Globus pallidus (tissue), 1 donor: ENCODE data around the gene TRAPPC10.
"Not testable (repeated sequence)": the region's sequence is repeated elsewhere in the genome, so short reads cannot be mapped to it uniquely, and the experiment has no call there.

Experiments
- DNase-seq: peaks from one replicate; pipeline ENCODE4 v3.0.0-alpha.2; 2015; ENCODE audit warnings: low spot score

TRAPPC10 gene

DNA sequence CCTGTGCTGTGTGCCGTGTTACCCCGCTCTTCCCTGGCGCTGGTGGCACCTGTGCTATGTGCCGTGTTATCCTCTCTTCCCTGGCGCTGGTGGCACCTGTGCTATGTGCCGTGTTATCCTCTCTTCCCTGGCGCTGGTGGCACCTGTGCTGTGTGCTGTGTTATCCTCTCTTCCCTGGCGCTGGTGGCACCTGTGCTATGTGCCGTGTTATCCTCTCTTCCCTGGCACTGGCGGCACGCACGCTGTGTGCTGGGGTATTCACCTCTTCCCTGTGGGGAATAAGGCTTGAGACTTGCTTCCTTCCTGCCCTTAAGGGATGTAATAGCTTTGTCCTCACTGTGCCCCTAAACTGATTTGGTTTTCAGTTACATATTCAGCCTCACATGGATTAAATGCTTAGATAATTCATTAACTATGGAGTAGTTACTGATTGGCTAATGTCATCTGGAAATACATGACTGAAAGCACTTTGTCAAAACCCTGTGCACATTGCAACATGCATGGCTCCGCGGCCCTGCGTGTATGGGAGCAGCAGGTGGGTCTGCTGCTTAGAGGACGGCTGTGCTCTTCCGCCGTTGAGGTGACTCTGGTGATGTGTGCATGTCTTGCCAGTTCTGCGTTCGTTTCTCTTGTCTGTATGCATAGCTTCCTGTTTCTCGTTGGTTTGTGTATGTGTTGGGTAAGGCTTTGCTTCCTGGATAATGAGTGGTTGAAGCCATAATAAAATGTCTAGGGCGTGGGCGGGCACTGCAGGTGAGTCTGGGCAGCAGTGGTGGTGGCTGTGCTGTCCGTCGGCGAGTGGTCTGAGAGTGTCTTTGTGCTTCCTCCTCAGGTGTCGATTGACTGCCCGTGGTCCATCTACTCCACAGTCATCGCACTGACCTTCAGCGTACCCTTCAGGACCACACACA is 77.1 kb downstream of the TRAPPC10 start:
- DNase-seq: no peak

DNA sequence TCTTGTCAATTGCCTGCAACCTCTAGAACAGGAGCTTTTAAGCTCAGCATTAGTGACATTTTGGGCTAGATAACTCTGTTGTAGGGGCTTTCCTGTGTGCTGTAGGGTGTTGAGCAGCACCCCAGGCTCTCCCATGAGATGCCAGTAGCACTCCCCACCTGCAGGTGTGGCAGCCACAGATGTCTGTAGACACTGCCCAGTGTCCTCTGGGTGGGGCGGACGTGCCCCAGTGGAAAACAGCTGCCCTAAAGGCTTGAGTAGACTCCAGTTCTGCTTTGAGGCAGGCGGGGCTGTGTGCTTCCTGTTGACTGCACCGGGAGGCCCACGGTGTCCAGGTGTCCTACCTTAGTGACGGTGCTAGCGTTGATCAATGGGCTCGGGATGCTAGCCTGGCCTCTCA is 78.2 kb downstream of the TRAPPC10 start:
- DNase-seq: no peak

DNA sequence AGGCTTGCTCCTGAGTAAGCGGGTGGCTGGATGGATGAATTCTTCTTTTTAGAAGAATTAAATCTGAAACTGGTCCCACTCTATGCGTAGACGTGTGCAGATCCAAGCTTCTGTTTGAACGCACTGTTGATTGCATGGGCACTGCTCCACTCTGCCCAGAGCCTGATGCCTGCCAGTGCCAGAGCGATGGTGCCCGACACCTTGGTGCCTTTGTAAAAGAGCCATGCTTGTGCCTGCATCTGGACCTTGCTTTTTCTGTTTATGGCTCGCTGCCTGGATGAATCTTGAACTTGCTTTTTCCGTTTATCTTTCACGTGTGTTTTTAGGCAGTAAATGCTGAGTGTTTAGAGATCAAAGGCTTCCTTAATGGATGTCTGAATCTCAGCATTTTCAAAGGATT is 80.1 kb downstream of the TRAPPC10 start:
- DNase-seq: peak; percentile 67

DNA sequence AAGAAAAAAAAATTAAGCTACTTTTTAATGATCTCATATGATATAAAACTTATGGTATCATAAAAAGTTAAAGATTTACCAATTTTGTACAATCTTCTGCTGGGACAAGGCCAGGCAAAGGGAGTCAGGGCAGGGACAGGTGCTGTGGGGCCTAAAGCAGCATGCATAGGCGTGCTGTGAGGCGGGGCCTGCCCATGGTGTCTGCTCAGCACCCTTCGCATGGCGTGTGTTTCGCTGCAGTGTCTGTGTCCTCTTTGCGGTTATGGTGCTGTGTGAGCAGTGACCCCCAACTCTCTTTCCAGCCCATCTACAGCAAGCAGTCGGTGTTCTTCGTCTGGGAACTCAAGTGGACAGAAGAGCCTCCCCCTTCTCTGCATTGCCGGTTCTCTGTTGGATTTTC is 81.7 kb downstream of the TRAPPC10 start:
- no peak for DNase-seq

DNA sequence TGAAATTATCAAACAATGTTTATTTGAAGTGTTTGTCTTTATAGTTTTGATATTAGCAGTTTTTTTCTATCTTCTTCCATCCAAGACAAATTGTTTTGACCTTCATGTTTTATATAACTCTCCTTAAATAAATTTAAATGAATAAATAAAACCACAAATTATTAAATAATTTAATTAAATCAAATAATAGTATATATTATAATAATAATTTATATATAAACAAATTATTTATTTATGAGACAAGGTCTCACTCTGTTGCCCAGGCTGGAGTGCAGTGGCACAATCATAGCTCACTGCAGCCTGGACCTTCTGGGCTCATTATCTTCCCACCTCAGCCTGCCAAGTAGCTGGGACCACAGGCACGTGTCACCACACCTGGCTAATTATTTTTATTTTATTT is 82.7 kb downstream of the TRAPPC10 start:
- no peak for DNase-seq

DNA sequence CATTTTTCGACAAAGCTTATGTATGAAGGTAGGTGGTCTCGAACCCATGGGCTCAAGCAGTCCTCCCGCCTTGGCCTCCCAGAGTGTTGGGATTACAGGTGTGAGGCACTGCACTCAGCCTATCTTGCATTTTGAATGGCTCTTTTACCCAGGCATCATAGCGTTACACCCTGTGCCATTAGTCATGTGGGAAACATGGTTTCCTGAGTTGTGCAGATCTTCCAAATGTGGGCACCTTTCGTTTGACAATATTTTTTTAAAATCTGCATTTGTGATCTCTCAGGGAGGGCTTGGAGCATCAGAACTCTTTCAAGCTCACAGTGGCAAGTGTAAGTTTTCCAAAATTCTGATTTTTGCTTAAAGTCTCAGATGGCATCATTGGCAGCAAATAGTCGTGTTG is 86.4 kb downstream of the TRAPPC10 start:
- not testable (repeated sequence) for DNase-seq

DNA sequence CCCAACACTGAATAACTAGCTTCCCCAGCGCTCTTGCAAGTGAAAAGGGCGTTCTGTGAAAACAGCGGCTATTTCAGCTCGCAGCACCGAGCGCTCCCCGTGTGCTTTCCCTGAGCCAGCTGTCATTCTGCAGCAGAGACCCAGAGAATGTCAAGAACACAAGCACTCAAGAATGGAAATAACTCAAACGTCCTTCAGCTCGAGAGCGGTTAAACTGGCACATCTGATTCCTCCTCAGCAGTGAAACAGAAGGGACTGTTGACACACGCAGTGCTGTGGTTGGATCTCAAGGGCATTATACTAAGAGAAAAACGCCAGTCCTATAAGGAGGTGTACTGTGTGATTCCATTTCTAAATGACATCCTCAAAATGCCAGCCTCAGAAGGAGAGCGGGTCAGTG is 86.9 kb downstream of the TRAPPC10 start:
- DNase-seq: not testable (repeated sequence)

DNA sequence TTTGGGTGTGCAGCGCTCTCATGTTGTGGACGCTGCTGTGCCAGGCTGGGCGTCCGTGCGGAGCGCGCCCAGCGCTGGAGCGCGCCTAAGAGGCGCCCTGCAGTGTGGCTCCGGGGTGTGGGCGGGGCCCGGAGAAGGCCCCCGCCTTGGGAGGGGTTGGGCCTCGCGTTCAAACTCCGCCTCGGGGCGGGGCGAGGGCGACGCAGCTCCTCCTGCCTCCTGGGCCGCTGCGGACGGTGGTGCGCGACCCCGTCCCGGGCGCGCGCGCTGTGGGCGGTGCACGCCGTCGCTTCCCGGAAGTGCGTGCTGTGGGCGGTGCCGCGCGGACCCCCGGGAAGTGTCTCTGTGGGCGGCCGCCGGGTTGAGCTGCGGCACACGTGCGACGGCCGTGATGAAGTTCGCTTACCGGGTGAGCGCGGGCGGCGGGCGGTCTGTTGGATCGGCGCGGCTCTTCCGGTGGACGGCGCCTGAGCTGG is 95.0 kb downstream of the TRAPPC10 start, which contains the start of gene PWP2:
PWP2 (plus strand) TSS at position 374 of the 476 bp plus-strand sequence; CDS start at position 392, 18 bp downstream.
- not testable (repeated sequence) for DNase-seq

DNA sequence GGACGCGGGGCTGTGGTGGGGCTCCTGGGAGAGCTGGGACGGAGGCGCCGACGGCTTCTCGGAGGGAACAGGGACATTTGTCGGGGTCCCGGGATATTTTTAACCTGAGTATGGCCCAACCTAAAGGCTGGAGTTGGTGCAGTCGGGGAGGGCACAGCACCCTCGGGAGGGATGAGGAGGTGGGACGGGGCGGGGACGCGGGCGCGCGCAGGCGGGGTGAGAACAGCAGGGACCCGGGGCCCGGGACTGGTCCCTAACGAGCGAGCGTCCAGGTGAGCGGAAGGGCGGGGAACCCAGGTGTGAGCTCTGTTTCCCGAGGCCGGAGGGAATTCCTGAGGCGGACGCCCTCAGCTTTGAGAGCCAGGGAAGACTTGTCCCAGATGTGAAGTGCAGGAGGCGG is 95.5 kb downstream of the TRAPPC10 start:
- not testable (repeated sequence) for DNase-seq

DNA sequence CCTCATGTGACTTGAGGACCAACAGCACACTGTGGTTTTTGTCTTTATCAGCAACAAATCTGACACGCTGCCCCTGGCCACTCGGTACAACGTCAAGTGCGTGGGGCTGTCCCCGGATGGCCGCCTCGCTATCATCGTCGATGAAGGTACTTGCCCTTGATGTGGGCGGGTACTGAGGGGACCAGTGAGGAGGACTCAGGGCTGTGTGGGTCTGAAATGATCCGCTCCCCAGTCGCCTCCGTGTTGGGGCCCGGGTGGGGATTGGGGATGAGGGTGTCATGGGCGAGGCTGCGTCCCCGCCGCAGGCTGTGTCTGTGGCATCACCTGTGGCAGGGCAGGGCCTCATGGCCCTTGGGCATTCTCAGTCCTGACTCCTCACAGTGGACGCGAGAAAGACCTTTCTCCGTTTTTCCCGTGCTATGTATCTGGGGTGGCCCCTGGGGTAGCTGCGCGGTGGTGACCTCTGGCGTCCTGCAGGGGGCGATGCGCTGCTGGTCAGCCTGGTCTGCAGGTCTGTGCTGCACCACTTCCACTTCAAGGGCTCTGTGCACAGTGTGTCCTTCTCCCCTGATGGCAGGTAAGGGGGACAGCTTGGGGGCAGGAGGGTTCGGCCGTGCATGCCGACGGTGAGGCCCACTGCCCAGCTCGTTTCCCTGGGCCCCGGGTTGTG is 101.7 kb downstream of the TRAPPC10 start:
- not testable (repeated sequence) for DNase-seq

DNA sequence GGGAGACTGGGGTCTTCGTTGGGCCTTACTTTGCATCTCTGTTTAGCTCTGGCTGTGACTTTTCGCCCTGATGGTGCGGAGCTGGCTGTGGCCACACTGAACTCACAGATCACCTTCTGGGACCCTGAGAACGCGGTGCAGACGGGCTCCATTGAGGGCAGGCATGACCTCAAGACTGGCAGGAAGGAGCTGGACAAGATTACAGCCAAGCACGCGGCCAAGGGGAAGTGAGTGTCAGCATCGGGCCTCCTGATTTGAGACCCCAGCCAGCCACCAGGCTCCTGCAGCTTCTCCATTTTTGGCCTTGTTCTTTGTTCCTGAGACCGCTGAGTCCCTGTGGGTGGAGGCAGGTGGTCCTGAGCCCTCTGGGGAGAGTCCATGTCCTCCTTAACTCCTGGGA is 110.0 kb downstream of the TRAPPC10 start:
- not testable (repeated sequence) for DNase-seq

DNA sequence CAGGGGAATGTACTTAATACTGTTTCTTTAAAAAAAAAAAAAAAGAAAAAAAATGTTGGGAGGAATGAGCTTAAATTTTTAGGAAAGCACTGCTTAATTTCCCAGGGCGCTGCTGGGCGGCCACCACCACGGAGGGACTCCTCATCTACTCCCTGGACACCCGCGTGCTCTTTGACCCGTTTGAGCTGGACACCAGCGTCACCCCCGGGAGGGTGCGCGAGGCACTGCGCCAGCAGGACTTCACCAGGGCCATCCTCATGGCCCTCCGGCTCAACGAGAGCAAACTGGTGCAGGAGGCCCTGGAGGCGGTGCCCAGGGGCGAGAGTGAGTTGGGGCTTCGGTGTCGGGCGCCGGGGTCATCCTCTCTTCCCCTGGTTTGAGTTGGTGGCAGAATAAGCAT is 115.7 kb downstream of the TRAPPC10 start:
- not testable (repeated sequence) for DNase-seq

DNA sequence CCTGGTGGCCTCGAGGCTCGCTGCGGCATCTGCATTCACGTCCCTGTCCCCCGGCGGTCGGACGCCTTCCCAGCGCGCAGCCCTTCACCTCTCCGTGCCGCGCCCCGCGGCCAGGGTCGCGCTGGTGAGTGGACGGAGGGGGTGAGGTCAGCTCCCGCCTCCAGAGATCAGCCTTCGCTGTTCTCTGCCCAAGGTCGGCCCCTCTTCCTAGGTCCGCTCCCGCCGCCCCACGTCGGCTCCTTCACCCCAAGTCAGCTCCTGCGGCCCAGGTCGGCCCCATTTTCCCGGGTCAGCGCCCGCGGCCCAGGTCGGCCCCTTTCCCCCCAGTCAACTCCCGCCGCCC is 121.6 kb downstream of the TRAPPC10 start:
- DNase-seq: not testable (repeated sequence)

DNA sequence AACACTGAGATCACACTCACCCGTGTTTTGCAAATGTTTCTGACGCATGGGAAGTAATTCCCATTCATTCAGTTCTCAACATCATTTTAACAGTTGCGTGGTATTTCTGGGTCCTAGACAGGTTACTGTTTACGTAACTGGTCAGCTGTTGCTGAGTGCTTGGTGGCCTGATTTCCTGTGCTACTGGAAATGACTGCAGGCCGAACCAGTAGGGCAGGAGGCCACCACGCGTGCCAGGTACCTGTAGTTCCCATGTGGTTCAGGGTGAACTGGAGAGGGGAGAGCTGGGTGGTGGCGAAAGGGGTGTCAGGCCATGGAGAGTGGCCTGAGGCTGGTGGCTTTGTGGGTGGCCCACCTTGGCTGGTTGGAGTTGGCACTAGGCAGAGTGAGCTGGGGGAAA is 122.6 kb downstream of the TRAPPC10 start:
- not testable (repeated sequence) for DNase-seq

DNA sequence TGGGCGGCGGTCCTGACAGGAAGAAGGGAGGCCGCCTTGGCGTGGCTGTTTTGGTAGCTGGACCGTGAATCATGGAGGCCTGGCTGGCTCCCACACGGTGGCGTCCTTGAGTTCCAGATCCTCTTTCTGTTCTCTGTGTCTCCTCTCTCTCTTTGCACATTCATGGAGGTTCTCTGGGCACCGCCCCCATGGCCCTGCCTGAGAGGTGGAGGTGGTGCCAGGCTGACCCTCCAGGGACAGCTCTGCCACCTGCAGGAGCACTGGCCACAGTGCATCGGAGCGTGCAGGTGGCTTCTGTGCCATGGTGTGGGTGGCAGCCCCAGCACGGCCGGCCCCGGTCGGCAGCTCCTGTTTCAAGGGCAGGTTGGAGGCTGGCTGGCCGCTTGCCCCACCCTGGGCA is 125.9 kb downstream of the TRAPPC10 start:
- DNase-seq: not testable (repeated sequence)

DNA sequence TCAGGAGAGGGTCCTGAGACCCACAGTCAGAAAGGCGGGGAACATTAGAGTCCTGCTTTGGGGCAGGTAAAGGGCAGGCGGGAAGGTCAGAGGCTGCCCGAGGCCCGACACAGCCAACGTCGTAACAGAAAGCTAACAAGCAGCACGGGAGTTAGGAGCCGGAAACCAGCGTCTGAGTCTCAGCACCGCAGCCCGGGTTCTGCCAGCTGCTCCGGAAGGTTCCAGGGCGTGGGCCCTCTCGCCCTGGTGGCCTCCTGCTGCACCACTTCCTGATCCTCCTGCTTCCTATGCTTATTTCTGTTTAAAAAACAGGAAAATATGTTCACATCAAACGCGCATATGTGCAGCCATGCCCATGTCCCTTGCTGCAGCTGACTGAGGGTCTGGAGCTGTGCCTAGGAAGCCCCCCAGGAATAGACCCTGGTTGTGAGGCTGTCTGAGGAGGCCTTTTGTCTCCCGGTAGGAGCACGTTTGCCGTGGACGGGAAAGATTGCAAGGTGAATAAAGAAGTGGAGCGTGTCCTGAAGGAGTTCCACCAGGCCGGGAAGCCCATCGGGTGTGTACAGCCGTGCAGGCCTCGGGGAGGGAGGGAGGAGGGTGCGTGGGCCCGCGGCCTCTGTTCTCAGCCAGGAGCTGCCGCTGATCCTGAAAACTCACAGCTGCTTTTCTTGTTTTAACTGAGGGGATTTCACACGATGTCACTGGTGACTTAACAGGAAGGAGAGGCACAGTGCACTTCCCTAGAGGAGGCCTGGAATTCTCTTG is 127.9 kb downstream of the TRAPPC10 start:
- DNase-seq: not testable (repeated sequence)

DNA sequence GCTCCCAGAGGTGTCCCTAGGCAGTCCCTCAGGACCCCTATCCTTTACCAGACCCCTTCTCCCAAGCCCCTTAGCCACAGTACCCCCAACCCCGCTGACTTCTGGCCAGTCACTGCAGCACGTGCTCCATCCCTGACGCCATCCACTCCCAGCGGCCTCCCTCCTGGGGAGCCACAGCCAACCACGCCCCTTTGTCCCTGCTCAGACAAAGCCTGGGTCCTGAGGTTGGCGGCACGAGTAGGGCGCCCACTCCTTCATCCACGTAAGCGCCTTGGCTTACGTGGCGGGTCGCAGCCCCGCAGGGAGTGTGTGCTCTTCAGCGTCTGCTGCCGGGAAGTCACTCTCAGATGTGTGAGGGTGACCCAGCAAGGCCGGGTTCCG is 128.4 kb downstream of the TRAPPC10 start:
- DNase-seq: not testable (repeated sequence)

DNA sequence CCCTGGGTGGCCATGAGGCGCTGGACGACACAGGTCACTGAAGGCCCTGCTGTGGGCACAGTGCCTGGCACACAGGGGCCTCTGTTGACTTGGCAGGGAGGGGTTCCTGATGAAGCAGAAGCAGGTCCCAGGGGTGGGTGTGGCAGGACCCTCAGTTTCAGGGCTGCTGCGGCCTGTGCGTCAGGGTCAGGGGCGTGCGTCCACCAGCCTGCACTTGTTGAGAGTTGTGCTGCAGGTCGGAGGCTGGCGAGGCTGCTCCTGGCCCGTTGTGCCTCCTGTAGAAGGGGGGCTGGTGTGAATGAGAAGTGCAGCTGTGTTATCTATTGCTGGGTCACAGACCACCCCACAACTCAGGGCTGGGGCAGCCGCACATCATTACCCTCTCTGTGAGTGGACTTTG is 130.4 kb downstream of the TRAPPC10 start:
- DNase-seq: not testable (repeated sequence)

DNA sequence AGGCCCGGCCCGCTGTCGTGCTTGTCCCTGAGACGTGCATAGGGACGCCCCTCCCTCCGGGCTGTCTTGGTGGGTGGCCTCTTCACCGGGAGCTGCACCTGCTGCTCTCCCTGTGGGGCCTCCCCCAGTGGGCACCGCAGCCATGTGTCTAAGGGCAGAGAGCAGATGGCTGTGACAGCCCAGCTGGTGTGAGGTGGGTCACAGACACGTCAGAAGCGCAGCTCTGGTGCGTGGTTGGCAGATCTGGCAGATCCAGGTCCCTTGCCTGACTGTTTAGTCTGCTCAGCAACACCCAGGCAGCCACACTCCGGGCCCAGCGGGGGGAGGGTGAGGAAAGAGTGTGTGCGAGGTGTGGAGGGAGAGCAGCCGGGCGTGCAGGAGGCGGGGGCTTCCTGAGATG is 131.3 kb downstream of the TRAPPC10 start:
- not testable (repeated sequence) for DNase-seq

DNA sequence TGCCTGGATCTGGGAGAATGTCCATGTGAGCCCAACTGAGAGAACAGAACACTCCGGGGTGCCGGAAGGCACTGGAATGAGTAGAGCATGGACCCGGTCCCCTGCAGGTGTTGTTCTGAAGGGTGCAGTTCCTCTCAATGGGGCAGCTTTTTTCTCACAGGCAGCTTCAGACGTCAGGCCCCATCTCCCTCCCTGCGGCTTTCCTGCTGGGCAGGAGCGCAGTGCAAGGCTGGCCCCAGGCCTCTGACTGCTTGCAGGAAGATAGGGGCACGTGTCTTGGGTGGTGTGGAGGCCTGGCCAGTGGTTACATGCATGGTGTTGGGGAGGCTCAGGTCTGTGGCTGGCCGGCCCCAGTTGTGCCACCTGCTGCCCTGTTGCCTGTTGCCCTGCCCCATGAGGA is 131.9 kb downstream of the TRAPPC10 start:
- not testable (repeated sequence) for DNase-seq

DNA sequence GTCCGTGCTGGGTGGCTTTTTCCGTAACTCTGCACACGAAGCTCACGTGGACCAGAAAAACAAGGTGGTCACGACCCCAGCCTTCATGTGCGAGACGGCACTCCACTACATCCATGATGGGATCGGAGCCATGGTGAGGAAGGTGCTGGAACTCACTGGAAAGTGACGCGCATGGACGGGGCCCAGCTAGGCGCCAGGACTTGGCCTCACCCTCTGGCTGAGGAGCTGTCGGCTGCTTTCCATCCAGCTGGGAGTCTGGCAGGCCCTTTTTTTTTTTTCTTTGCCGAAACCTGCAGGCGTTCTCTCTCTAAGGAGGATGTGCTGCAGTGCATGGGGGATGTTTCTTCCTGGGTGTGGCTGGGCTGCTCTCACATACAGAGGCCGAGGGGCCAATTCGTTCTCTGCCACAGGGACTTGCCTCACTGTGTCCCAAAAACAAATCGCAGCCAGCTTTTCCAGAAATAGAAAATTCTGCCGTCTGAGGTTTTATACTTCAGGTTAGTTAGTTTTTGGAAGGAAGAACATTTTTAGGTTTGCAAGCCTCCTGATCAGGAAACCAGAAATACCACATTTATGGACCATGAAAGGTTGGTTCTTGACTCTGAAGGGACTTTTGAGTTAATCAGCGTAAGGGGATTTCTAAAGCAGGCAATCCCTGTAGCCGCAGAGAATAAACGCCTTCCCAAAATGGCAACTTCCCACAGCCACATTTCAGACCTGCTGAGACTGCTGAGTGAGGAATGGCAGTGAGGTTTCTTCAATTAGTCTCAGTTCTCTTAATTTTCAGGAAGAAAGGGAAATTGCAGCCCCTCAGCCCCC is 132.9 kb downstream of the TRAPPC10 start:
- DNase-seq: not testable (repeated sequence)
